Left ventricle myocardium superior (tissue), 1 donor: Measurements from ENCODE around the gene ZNRD2. TPM values are rescaled to one million over a fixed set of nuclear protein-coding genes. Genes with fewer than 3 reads are reported as not detected.

Experiments used
- ATAC-seq: fragments of 200-7000 bp; cut with Tn5 transposase; one replicate; pipeline ENCODE4 v1.9.1; 2020; ENCODE audit warnings: mild to moderate bottlenecking, moderate library complexity
- DNase-seq: peaks from one replicate; pipeline ENCODE4 v3.0.0-alpha.2; 2020
- intact Hi-C: fragments of 100-400 bp; cut with micrococcal nuclease; formaldehyde crosslinking; loops from one replicate; pipeline ENCODE4 v1.11.0; 2022
- total RNA-seq: library from RNA; stranded (reverse); fragmentation: NEBNext Ultra II Directional; extraction: Animal tissue kit (Norgen Biotek cat#: 25700); gene quantifications from one replicate; pipeline ENCODE4 v1.2.1, GENCODE V29; 2021
- donor health status: DM: no; HTN: yes; CAD: no; lungs with severe emphysema.

Gene ZNRD2
- total RNA-seq, 1 donor from 2014 or later = 25.0 TPM

DNA sequence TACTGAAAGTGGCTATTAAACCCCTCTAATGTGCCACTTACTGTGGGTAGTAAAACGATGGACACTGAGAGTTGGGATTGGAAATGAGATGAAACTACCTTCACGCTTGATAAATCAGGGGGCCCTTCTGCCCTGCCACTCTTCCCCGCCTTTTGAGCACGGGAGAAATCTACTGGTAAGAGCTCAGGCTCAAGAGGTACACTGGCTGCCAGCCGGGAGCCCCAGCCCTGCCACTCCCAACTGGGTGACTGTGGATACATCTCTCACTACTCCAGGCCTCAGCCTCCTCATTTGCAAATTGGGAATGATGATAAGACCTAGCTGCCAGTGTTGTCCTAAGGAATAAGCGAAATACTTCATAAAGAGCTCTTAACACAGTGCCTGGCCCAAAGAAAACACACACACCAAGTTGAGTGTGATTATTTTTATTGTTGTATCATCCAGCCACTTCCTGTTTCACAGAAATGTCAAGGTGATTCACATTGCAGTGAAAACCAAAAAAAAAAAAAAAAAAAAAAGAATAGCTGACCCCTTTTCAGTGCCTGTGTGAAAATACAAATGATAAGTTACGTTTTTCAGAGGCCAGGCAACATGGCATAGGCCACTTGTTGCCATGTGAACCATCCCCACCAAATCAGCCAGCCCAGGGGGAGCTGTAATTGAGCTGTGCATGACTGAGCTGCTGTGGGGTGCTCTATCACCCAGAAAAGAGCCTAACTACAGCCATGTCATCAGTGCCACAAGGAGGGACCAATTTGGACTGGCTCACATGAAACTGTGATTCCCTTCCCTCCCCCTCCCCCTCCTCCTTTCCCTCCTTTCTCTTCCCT lies 4.4 kb upstream of the ZNRD2 start:
- intact Hi-C loops = no loop called here
- DNase-seq (no peak), ATAC-seq (no peak)

DNA sequence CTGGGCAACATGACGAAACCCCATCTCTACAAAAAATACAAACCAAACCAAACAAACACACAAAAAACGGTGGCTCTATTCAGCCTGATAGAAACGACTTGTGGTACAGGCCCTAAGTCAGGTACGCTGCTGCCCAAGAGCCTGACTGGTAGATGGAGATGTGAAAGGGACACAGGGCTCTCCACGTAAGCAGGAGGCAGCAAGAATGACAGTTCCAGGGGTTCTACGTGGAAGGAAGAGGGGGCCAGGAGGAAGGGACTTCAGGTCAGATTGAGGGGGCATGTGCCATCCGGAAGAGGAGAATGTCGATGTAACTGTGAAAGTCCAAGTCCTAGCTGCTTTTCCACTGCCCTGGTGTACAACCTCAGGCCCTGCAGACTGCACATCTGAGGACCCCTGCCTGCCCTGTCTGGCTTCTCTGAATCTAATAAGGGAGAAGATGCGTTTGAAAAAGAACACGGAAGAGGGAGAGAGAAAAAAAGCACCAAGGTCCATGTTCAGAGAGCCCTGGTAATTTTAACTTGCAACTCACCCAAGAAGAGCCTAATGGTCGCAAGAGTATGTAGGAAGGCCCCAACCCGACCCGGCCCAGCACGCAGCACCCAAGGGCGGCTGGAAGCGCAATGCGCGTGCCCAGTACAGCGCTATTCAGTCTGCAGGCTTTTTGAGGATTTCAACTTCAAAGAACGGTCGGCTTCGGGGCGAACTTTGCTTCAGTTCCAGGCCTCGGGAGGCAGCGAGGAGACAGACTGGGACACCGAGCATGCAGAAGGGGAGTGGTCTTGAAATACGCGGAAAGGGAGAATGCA lies 909 bp upstream of the ZNRD2 start:
- intact Hi-C loops = no loop called here
- peak; percentile 18 for ATAC-seq
- DNase-seq = no peak

DNA sequence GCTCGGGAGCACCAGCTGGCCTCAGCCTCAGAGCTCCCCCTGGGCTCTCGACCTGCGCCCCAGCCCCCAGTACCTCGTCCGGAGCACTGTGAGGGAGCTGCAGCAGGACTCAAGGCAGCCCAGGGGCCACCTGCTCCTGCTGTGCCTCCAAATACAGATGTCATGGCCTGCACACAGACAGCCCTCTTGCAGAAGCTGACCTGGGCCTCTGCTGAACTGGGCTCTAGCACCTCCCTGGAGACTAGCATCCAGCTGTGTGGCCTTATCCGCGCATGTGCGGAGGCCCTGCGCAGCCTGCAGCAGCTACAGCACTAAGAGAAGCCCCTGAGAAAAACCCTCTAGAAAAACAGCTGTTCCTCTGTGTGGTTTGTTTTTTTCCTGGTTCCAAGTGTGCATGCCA lies 1.1 kb downstream of the ZNRD2 start:
- intact Hi-C loops = no loop called here
- no peak for DNase-seq
- ATAC-seq = no peak

DNA sequence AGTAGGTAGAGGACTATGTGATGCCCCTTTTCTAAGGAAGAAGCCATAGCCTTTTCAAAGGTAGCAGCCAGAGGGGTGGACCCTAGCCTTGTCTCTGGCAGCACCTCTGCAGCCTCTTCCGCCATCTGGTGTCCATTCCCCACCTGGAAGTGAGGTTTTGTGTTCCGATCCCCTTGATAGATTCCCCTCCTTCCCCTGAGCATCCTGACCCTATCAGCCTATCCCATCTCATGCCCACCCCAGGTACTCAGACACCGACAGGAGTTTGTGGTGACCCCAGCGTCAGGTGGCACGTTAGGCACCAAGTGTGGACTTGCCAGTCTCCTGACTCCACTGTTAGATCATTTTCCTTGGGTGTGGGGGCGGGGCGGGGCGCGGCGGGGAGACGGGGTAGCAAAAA lies 1.7 kb downstream of the ZNRD2 start:
- no peak for ATAC-seq

DNA sequence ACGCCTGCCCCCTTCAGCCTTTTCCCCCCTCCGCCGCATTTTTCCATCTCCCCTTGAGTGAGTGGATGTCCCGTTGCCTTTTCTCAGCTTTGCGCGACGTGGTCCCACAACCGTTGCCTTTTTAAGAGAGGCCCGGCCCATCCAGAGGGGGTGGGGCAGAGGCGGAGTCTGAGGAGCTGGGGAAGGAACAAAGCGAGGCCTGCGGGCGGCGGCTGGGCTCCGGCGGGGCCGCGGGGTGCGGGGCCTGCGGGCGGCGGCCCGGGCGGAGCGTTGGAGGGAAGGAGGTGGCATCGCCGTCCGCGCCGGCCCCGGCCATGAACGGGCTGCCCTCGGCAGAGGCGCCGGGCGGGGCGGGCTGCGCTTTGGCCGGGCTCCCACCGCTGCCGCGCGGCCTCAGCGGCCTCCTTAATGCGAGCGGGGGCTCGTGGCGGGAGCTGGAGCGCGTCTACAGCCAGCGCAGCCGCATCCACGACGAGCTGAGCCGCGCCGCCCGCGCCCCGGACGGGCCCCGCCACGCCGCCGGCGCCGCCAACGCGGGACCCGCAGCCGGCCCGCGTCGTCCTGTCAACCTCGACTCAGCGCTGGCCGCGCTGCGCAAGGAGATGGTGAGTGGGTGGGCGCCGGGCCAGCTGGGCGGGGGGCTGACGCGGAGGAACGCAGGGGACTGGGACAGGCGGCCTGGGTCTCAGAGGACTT lies 2.2 kb downstream of the ZNRD2 start, which contains the start of gene FAM89B:
Gene FAM89B (plus strand): TSS at position 183 of the 696 bp plus-strand sequence. CDS start 132 bp downstream, at position 315.
- intact Hi-C loops = no loop called here
- DNase-seq = peak; percentile 95
- ATAC-seq = peak; percentile 20

More for the DNA sequence above, 1.7 kb downstream of the ZNRD2 start:
- intact Hi-C loops = no loop called here
- no peak for DNase-seq

DNA sequence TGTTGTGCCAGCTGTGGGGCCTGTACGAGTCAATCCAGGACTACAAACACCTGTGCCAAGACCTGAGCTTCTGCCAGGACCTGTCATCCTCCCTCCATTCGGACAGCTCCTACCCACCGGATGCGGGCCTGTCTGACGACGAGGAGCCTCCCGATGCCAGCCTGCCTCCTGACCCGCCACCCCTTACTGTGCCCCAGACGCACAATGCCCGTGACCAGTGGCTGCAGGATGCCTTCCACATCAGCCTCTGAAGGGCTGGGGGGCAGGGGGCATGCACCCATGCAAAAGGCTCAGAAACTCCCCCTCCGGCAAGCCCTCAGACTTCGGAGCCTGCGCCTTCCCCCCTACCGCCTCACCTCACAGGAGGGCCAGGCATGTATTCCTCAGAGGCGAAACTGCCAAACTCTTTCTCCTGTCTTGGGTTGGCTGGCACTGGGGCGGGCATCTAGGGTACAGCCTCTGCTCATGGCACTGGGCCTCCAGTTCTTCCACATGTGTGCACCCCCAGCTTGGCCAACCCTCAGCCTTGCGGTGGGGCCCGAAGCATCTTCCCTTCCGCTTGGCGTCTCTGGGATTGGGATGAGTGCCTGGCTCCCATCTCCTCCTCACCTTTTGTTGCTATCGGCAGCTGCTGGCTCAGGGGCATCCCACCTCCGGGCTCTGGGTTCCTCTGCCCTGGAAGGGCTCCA lies 3.3 kb downstream of the ZNRD2 start:
- ATAC-seq (no peak), DNase-seq (peak; percentile 49)
- intact Hi-C loops = no loop called here

DNA sequence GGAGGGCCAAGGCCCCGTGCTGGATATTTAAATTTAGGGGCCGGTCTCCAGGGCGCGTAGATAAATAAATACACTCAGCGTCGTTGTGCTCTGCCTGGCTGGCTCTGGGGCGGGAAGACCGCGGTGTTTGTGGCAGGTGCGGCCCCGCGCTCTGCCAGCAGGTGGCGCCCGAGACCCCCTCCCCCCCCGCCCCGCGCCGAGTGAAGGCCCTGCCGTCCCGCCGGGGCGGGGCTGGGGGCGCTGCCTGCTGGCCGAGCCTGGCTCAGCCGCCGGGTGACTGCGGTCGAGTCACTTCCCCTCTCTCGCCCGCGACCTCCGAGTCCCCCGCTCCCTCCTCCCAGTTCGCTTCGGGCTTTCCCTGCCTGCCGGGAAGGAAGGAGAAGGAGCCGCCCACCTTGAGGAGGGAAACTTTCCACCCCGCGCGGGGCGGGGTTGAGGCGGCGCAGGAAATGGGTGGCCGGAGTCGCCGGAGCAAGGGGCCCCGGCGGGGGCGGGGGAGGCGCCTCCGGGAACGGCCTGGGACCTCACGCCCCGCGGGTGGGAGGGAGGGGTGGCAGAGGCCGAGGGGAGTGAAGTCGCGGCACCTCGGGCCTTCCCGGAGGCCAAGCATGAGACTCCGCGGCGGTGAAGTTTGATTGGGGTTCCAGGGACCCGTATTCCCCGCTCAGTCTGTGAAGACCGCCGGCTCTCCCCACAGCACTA lies 4.0 kb downstream of the ZNRD2 start:
- intact Hi-C loops = no loop called here
- ATAC-seq = peak; percentile 56

DNA sequence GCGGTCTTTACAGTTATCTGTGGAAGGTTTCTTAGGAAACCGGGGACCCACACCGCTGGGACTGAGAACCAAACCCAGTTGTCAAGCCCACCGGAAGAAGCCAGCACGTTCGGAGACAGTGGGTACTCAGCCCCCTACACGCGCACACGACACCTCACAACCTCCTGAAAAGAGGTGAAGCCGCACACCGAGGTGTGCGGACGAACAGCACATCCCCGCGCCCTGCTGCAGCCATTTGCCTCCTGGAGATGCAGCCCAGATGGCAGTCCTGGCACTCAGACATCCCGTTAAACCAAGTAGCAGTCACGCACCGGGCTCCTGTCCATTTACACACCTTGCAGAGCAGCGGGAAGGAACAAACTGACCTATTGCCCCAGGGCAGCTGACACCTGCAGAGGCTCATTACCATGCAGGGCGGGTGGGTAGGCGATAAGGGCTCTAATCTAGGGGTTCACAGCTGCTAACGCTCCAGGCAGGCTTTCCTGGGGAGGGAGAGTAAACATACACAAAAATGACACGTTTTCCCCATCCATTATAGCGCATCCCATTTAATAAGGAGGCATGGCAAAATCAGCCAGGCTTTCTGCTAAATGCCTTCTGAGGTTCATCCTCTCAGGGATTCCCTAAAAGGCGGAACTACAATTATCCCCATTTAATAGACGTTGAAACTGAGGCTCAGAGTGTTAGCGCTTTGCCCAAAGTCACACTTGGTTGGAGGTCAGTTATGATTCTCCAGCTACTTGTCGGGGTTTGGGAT lies 4.7 kb downstream of the ZNRD2 start:
- intact Hi-C loops = no loop called here
- peak; percentile 44 for DNase-seq
- ATAC-seq = no peak

More for the DNA sequence above, 4.0 kb downstream of the ZNRD2 start:
- peak; percentile 95 for DNase-seq

DNA sequence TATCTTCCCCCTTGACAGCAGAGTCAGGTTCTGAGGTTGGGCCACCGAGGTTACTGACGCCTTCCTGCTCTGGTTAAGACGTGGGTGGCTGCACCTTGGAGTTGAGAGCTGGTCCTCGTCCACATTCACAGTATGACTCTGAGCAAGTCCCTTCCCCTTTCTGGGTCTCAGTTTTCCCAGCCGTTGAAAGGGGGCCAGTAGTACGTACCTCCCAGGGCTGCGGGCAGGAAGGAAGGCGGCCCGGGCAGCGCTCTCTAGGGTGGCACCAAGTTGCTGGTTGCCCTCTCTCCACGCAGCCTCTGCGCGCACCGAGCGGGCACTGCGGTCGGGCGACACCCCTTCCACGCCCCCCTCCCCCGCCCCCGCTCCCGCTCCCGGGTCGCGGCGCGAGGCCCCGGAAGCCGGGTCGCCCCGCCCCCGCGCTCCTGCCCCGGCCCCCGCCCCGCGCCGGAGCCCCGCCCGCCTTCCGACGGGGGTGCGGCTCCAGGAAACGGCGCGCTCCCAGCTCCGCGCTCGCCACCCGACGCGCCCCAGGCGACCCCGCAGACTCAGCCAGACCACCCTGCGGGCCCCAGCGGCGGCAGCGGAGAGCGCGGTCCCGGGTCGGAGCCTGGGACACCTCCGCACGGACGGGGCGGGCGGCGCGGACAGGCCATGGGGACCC lies 5.4 kb downstream of the ZNRD2 start, which contains the start of gene EHBP1L1:
Gene EHBP1L1 (plus strand): TSS at position 486 of the 664 bp plus-strand sequence. CDS start 250 bp downstream, outside the sequence.
- DNase-seq = peak; percentile 89
- intact Hi-C loops = no loop called here
- peak; percentile 29 for ATAC-seq

DNA sequence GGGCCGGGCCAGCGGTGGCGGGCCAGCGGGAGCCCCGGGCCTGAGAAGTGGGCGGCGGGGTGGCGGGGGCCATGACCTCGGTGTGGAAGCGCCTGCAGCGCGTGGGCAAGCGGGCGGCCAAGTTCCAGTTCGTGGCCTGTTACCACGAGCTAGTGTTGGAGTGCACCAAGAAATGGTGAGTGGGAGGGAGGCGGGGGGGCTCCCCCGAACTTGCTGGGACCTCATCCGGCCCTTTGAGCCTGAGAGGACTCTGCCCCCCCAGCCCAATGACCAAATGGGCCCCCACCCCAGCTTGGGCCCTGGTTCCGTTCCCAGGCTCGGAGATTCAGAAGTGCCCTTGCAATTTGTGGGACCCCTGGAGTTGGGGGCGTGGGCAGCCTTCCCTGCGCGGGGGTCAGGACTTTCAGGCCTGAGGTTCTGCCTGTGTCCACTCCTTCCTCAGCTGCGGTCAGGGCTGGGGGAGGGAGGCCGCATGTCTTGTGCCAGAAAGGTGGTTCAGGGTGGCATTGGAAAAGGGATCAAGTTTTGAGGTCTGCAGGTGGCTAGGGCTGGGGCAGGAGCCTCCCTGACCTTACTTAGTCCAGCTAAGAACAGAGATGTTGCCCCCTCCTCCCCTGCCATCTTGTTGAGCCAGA lies 6.1 kb downstream of the ZNRD2 start:
- intact Hi-C loops = no loop called here
- no peak for DNase-seq
- ATAC-seq = no peak

DNA sequence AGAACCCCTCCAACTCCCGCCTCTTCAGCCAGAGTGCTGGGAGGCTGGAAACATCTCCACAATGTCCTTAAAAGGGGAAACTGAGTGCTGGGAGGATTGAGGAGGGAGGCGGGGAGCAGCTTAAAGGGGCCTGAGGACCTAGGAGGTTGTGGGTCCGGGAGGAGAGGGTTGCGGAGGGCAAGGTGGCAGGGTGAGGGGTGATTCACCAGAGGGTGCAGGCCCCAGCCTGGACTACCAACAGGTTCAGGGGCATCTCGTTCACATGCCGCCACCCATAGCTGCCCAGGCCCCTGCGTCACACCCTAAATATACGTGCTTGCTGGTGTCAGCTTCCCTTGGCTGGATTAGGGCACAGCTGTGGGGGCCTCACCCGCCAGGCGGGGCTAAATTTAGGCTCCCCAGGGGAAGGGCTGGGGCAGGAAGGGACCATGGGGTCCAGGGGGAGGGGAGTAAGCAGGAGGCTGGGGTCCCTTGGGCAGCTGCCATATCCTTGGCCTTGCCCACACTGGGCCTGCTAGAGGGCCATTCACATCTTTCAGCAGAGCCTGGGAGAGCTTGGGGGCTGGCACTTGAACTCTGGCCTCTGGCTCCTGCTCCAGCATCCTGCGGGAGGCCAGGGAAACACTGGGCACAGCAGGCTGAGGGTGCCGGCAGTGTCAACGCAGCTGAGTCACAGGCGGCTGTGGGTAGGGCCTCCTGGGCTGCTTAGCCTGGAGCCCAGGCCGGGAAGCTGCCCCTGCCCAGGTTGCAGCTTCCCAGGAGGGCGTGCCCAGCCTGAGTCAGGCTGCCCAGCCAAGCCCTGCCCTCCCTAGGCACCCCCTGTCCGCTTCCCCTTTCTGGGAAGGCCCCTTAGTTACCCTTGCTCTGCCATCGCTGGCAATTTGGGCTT lies 6.8 kb downstream of the ZNRD2 start:
- intact Hi-C loops = no loop called here
- DNase-seq = peak; percentile 74
- peak; percentile 43 for ATAC-seq

DNA sequence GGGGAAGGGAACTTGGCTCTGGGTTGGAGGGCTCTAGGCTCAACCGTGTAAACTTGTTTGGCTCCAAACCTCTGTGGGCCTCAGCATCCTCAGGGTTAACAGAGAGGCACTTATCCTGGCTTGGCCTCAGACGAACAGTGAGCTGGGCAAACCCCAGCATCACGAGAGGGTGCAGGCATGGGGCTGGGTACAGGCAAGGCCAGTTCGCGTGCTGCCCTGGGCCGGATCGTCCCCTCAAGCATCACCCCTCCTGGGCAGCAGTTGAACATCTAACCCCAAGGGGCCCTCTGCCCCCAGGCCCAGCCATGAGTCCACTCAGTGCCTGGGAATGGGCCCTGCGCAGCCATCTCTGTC lies 7.5 kb downstream of the ZNRD2 start:
- ATAC-seq = peak; percentile 0
- no peak for DNase-seq
- intact Hi-C loops = no loop called here

DNA sequence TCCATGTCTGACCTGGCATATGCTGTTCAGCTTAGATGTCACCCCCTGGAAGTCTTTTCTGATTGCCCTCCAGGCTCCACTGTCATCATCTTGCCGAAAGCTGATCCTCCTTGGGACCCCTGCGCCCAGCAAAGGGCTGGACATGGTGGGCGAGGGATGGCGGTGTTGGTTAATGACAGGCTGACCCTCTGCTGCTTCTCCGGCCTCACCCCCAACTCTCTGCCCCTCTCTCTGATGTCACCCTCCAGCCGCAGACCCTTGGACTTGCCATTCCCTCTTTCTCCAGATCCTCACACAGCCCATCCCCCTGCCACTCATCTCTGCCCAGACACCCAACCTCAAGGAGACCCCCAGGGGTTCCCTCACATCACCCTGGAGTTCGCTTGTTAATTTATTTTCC lies 7.9 kb downstream of the ZNRD2 start:
- intact Hi-C loops = no loop called here
- ATAC-seq (no peak), DNase-seq (no peak)

DNA sequence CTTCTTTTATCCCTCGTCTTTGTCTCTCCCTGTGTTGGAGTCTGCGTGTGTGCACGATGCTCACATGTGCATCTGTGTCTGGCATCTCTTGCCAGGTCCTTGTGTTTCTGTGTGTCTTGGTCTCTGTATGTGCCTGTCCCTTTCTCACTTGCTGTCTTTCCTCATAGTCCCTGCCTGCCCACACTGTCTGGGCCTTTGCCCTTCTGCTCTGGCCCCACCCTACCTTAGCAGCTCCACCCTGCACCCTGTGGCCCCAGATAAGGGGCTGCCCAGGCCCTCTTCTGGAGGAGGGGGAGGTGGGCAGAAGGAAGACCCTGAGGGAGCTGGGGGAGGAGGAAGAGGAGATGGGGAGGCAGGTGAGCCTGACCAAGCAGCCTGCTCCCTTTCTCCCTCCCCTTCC lies 8.4 kb downstream of the ZNRD2 start:
- no peak for DNase-seq
- intact Hi-C loops = no loop called here
- no peak for ATAC-seq

DNA sequence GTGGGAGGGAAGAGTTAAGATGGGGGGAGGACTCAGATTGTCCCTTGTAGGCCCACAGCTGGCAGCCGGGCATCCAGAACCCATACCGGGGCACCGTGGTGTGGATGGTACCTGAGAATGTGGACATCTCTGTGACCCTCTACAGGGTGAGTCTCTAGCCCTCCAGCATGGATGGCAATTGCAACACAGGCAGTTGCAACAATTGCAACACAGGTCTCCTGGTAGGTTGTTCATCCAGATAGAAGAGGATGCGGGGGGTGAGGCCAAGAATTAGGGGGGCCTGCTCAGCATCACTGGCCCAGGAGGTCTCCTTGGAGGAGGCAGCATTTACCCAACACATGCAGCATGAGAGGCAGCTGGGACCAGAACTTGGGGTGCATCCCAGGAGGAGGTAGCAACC lies 9.0 kb downstream of the ZNRD2 start:
- no peak for DNase-seq
- intact Hi-C loops = no loop called here
- ATAC-seq = no peak
